K562 (cell line): Measurements from ENCODE around the gene FOXR1. TPM values are rescaled to one million over a fixed set of nuclear protein-coding genes. Genes with fewer than 3 reads are reported as not detected.

Source experiments
- ADNP ChIP-seq: fragments of 200-800 bp; sonication (Bioruptor generic); IDR thresholded peaks from 2 replicates; pipeline ENCODE4 v1.6.1; 2016; ENCODE audit warnings: missing genetic modification characterization, missing compliant biosample characterization
- CBFA2T3 ChIP-seq: fragments of 450-650 bp; IDR thresholded peaks from 2 replicates; pipeline ENCODE4 v1.6.1; 2017
- ETS2 ChIP-seq: IDR thresholded peaks from 2 replicates; pipeline ENCODE4 v1.6.1; 2016; ENCODE audit warnings: borderline replicate concordance, missing genetic modification characterization, mild to moderate bottlenecking, moderate library complexity, missing compliant biosample characterization; ENCODE audit not compliant: poor library complexity, severe bottlenecking
- HEY1 ChIP-seq: fragments of 250-450 bp; sonication (Bioruptor Pico); IDR thresholded peaks from 2 replicates; pipeline ENCODE4 v1.5.0; 2020; ENCODE audit warnings: mild to moderate bottlenecking, moderate library complexity, borderline replicate concordance
- NR3C1 ChIP-seq: sonication (generic); formaldehyde crosslinking; IDR thresholded peaks from 2 replicates; pipeline ENCODE4 v1.8.1; 2022; ENCODE audit warnings: missing genetic modification reagents
- POLR3G ChIP-seq: IDR thresholded peaks from 2 replicates; pipeline ENCODE4 v1.6.1; 2011; ENCODE audit not compliant: insufficient read length, insufficient replicate concordance; ENCODE audit errors: extremely low read depth
- PRPF4 ChIP-seq: fragments of 200-400 bp; formaldehyde crosslinking; IDR thresholded peaks from one replicate; pipeline ENCODE4 v1.6.1; 2017; ENCODE audit warnings: low read length, low read depth, mild to moderate bottlenecking; ENCODE audit not compliant: insufficient read depth, poor library complexity, severe bottlenecking
- RNF2 ChIP-seq: sonication (generic); IDR thresholded peaks from 2 replicates; pipeline ENCODE4 v1.6.1; 2016
- SMARCB1 ChIP-seq: IDR thresholded peaks from 2 replicates; pipeline ENCODE4 v1.6.1; 2011; ENCODE audit warnings: improper control_type of control experiment, low read depth; ENCODE audit not compliant: insufficient read length
- TEAD1 ChIP-seq, 2 experiments: fragments of 450-650 bp in 1 of 2; sonication (generic) in 1 of 2; formaldehyde crosslinking; IDR thresholded peaks; 2 replicates each; pipeline versions ENCODE4 v1.4.0 to v1.8.0; 2020 to 2022; ENCODE audit warnings: mild to moderate bottlenecking in 2 of 2, missing genetic modification reagents in 1 of 2
- ZNF408 ChIP-seq: fragments of 250-450 bp; sonication (Bioruptor Pico); IDR thresholded peaks from 2 replicates; pipeline ENCODE4 v1.4.0; 2020; ENCODE audit warnings: low read depth, mild to moderate bottlenecking, moderate library complexity
- ZNF551 ChIP-seq: fragments of 250-450 bp; sonication (Bioruptor Pico); IDR thresholded peaks from 2 replicates; pipeline ENCODE4 v1.5.0; 2021; ENCODE audit warnings: mild to moderate bottlenecking, moderate library complexity
- polyA plus RNA-seq, 8 experiments: library from polyadenylated mRNA; depleted of rRNA in 4 of 8; stranded (reverse) in 5 of 8; unstranded in 3 of 8; fragments of >200 nt; fragmentation: Nextera tagmentation in 2 of 8; fragmentation: Illumina TruSeq in 1 of 8; extraction: Ambion mirVana in 2 of 8; extraction: Trizol in 1 of 8; gene quantifications; 2 replicates each; pipeline versions ENCODE4 v1.2.1 to v1.2.3, GENCODE V29; 2011 to 2014; ENCODE audit warnings: inconsistent platforms in 1 of 8, missing spikeins in 1 of 8
- total RNA-seq, 7 experiments: library from RNA; depleted of rRNA in 6 of 7; stranded (reverse); fragments of >200 nt in 6 of 7; fragmentation: Illumina TruSeq in 2 of 7; extraction: Trizol in 2 of 7; gene quantifications; 2 replicates each; pipeline versions ENCODE4 v1.2.1 to v1.2.3, GENCODE V29; 2011 to 2021; ENCODE audit warnings: low replicate concordance in 1 of 7
- TF ChIP-seq, protein P1 (sequence below), 2 experiments: fragments of 200-800 bp in 1 of 2; sonication (Bioruptor generic) in 1 of 2; sonication (generic) in 1 of 2; formaldehyde crosslinking in 1 of 2; IDR thresholded peaks in 1 of 2; conservative IDR thresholded peaks in 1 of 2; 2 replicates each; pipeline versions ENCODE4 v1.5.0 to v1.6.1; 2016 to 2020; ENCODE audit warnings: missing compliant biosample characterization in 1 of 2, missing genetic modification characterization in 1 of 2, missing genetic modification reagents in 1 of 2
- TF ChIP-seq, protein P2 (sequence below): fragments of 450-650 bp; IDR thresholded peaks from 2 replicates; pipeline ENCODE4 v1.6.1; 2016
- TF ChIP-seq, protein P3 (sequence below): IDR thresholded peaks from 2 replicates; pipeline ENCODE4 v1.6.1; 2016; ENCODE audit warnings: missing genetic modification characterization, missing compliant biosample characterization

FOXR1 gene
- total and polyA plus RNA-seq, 9 of the 15 experiments (the other 6 are each of a cell fraction or from before 2014, with no cell fraction given), result not detected

DNA sequence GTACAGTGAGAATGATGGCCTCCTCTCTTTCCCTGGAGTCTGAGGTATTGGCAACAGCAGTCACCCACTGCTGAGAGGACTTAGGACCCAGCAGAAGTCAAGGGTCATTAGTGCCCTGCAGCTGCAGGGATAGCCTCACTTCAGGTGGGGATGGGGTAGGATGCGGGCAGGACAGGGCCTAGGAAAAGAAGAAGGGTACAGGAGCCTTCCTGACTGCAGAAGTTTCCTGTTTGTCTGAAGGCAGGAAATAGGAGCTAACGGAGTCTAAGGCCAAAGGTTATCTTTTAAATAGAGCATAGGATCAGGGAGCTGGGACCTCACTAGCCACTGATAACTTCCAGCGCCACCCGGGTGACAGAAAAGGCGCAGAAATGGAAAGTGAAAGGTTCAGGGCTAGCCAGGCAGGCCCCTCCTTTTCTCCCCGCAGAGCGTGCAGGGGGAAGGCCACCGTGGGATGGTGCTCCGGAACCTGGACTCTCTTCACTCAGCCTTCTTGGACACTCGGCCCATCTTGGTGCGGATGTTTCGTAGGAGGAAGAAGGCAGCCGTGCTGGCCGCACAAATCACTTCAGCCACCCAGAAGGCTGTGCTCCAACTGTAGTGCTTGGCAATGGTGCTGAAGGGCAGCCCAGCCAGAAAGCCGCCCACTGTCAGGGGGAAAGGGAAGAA lies 53.0 kb downstream of the FOXR1 start (continued):
- TF ChIP-seq, protein P1, sequence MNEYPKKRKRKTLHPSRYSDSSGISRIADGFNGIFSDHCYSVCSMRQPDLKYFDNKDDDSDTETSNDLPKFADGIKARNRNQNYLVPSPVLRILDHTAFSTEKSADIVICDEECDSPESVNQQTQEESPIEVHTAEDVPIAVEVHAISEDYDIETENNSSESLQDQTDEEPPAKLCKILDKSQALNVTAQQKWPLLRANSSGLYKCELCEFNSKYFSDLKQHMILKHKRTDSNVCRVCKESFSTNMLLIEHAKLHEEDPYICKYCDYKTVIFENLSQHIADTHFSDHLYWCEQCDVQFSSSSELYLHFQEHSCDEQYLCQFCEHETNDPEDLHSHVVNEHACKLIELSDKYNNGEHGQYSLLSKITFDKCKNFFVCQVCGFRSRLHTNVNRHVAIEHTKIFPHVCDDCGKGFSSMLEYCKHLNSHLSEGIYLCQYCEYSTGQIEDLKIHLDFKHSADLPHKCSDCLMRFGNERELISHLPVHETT (CRISPR knock-in tag; conservative IDR thresholded peaks at IDR 0.05 in 1 of 2, IDR thresholded peaks at IDR 0.05 in 1 of 2), result no peak
- TF ChIP-seq ZNF551 (CRISPR knock-in tag) (no peak), ADNP (tag) (no peak), NR3C1 (no peak), HEY1 (CRISPR knock-in tag) (no peak), SMARCB1 (no peak), CBFA2T3 (no peak), POLR3G (no peak), ETS2 (tag) (no peak), ZNF408 (CRISPR knock-in tag) (no peak), PRPF4 (no peak), TEAD1 (CRISPR knock-in tag; IDR thresholded peaks at IDR 0.05) (no peak), RNF2 (no peak; the same call in 1 of the 2 replicates)
- TF ChIP-seq, protein P2, sequence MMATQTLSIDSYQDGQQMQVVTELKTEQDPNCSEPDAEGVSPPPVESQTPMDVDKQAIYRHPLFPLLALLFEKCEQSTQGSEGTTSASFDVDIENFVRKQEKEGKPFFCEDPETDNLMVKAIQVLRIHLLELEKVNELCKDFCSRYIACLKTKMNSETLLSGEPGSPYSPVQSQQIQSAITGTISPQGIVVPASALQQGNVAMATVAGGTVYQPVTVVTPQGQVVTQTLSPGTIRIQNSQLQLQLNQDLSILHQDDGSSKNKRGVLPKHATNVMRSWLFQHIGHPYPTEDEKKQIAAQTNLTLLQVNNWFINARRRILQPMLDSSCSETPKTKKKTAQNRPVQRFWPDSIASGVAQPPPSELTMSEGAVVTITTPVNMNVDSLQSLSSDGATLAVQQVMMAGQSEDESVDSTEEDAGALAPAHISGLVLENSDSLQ, result no peak
- TF ChIP-seq, protein P3, sequence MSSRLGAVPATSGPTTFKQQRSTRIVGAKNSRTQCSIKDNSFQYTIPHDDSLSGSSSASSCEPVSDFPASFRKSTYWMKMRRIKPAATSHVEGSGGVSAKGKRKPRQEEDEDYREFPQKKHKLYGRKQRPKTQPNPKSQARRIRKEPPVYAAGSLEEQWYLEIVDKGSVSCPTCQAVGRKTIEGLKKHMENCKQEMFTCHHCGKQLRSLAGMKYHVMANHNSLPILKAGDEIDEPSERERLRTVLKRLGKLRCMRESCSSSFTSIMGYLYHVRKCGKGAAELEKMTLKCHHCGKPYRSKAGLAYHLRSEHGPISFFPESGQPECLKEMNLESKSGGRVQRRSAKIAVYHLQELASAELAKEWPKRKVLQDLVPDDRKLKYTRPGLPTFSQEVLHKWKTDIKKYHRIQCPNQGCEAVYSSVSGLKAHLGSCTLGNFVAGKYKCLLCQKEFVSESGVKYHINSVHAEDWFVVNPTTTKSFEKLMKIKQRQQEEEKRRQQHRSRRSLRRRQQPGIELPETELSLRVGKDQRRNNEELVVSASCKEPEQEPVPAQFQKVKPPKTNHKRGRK, result no peak
